Activated CD8-positive, alpha-beta memory T cell treated with anti-CD3 and anti-CD28 coated beads for 1 hour (primary cell): ENCODE data around the gene PYGO1.
"Not testable (repeated sequence)": the region's sequence is repeated elsewhere in the genome, so short reads cannot be mapped to it uniquely, and the experiment has no call there.

Experiments
- DNase-seq, 2 donors: peaks; one replicate each; pipeline ENCODE4 v3.0.0-alpha.2; 2020; ENCODE audit warnings: low read depth in 1 of 2; ENCODE audit errors: extremely low read depth in 1 of 2

PYGO1 gene

DNA sequence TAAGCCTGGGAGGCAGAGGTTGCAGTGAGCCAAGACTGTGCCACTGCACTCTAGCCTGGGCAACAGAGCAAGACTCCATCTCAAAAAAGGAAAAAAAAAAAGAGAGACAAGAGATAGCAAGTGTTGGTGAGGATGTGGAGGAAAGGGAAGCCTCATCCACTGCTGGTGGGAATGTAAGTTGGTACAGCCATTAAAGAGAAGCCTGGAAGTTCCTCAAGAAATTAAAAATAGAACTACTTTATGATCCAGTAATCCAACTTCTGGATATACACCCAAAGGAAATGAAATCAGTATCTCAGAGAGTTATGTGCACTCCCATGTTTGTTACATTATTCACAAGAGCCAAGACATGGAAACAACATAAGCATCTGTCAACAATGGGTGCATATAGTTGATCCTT is 14.9 kb downstream of the PYGO1 start:
- DNase-seq = no peak

DNA sequence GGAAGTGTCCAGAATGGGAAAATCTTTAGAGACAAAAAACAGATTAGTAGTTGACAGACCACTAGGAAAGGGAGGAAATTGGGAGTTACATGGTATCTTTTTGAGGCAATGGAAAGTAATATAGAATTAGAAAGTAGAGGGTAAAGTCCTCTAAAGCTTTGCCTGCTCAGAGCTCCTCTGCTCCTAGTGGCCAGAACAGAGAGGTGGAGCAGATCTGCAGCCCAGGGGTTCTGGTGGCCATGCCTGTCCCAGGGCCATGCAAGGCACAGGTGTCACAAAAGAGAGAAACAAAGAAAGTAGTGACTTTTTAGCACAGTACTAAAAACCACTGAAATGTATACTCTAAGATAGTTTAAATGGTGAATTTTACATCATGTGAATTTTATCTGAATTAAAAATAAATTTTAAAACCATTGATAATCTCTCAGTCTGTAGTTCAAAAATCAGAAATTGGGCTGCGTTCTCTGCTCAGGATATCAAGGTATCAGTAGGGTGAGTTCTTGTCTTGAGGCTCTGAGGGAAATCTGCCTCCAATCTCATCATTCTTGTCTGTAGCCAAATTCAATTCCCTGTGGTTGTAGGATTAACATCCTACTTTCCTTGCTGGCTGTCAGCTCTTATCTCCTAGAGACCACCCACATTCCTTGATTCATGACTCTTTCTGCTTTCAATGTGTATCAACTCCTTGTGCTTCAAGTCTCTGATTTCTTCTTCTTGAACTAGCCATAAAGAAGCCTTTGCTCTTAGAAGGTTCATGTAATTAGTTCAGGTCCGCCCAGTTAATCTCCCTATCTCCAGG is 23.6 kb downstream of the PYGO1 start:
- no peak for DNase-seq

DNA sequence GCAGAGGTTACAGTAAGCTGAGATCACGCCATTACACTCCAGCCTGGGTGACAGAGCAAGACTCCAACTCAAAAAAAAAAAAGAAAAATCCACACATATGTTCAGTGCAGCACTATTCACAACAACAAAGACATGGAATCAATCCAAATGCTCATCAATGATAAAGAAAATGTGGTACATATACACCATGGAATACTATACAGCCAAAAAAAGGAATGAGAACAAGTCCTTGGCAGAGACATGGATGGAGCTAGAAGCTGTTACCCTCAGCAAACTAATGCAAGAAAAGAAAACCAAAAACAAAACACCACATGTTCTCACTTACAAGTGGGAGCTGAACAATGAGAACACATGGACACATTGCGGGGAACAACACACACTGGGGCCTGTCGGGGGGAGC is 25.5 kb downstream of the PYGO1 start:
- DNase-seq = no peak

- DNase-seq = no peak
Observed at GRCh38 chr15:55555089-55555488, 33.1 kb downstream of the PYGO1 start.

- no peak for DNase-seq
Observed at GRCh38 chr15:55552926-55553325, 35.2 kb downstream of the PYGO1 start.

DNA sequence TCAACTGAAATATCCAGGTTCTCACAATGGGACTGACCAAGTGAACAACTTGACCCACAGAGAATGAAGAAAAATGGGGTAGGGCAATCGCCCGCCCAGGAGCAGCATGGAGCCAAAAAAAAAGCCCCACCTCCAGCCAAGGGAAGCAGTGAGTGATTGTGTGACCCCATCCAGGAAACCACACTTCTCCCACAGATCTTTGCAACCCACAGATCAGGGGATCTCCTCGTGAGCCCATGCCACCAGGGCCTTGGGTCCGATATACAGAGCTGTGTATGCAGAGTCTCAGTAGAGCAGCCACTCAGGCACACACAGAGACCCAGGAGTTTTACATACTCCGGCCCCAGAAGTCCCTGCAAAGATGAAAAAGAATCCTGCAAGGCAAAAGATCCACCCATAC is 35.7 kb downstream of the PYGO1 start:
- DNase-seq = no peak

- DNase-seq = no peak
Observed at GRCh38 chr15:55549305-55549704, 38.8 kb downstream of the PYGO1 start.

GRCh38 chr15:55546718-55547117 is 41.4 kb downstream of the PYGO1 start:
- DNase-seq = no peak

DNA sequence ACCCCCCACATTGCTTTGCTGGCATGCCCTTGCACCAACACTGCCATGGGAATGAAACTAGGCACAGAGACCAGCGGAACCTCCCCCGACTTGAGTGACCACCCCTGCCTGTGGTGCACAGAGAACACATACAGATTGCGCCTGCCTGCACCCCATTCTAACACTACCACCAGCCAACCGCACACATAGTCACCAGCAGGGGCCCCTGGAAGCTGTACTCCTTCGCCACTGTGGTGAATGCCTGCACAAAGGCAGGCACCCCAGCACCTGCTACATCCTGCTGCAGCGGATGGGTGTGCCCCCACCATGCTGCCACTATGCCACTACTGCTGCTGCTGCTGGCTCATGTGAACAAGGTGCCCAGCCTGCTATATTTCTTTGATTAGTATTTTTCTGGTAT is 52.7 kb downstream of the PYGO1 start:
- DNase-seq = no peak

- no peak for DNase-seq
Observed at GRCh38 chr15:55532944-55533343, 55.2 kb downstream of the PYGO1 start.

- DNase-seq = no peak
Observed at GRCh38 chr15:55530861-55531313, 57.3 kb downstream of the PYGO1 start.

GRCh38 chr15:55528812-55529211 is 59.3 kb downstream of the PYGO1 start:
- DNase-seq = no peak

GRCh38 chr15:55527150-55527549 is 61.0 kb downstream of the PYGO1 start:
- DNase-seq = no peak

- no peak for DNase-seq
Observed at GRCh38 chr15:55526559-55527036, 61.5 kb downstream of the PYGO1 start.

DNA sequence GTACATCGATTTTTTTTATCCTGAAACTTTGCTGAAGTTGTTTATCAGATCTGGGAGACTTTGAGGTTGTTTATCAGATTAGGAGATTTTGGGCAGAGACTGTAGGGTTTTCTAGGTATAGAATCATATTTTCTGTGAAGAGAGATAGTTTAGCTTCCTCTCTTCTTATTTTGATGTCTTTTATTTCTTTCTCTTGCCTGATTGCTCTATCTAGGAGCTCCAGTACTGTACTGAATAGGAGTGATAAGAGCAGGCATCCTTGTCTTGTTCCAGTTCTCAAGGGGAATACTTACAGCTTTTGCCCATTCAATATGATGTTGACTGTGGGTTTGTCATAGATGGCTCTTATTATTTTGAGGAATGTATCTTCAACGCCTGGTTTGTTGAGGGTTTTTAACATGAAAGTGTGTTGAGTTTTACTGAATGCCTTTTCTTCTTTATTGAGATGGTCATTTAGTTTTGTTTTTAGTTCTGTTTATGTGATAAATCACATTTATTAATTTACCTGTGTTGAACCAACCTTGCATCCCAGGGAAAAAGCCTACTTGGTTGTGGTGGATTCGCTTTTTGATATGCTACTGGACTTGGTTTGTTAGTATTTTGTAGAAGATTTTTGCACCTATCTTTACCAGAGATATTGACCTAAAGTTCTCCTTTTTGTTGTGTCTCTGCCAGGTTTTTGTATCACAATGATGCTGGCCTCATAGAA is 65.2 kb downstream of the PYGO1 start:
- DNase-seq = no peak

DNA sequence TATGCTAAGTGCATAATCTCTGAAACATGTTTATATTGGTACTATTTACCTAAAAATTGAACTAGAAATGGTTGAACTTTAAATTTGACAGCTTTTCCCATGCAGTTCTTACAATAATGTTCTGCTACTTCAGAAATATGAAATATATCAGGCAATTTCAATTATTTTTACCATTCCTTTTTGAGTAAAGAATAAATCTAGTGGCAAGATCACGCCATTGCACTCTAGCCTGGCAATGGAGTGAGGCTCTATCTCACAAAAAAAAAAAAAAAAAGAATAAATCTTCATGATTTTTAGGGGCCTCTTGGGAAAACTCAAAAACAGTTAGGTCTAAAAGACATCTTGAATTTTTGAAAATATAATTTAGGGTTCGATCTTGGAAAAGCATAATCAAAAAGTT is 69.5 kb downstream of the PYGO1 start:
- no peak for DNase-seq

DNA sequence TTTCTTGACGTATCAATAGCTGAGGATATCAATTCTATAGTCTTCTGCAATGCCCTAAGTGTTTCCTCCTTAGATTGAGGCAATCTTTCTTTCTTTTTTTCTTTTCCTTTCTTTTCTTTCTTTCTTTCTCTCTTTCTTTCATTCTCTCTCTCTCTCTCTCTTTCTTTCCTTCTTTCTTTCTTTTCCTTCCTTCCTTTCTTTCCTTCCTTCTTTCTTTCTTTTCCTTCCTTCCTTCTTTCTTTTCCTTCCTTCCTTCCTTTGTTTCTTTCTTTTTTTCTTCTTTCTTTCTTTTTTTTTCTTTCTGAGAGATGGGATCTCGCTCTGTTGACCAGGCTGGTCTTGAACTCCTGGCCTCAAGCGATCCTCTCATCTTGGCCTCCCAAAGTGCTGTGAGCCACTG is 70.1 kb downstream of the PYGO1 start:
- no peak for DNase-seq

- no peak for DNase-seq
Observed at GRCh38 chr15:55515991-55516776, 72.0 kb downstream of the PYGO1 start.

DNA sequence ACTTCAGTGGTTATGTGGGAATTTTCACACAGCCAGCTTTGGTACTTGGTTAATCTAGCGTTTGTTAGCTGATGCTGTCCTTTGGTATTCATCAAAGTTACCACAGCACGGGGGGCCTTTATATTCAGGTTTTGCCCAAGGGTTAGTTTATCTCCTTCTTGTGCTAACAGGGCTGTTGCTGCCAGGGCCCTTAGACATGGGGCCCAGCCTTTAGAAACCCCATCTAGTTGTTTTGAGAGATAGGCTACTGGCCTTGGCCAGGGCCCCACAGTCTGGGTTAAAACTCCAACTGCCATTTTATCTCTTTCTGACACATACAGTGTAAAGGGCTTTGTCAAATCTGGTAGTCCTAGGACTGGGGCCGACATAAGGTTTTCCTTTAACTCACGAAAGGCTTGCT is 72.7 kb downstream of the PYGO1 start:
- no peak for DNase-seq

DNA sequence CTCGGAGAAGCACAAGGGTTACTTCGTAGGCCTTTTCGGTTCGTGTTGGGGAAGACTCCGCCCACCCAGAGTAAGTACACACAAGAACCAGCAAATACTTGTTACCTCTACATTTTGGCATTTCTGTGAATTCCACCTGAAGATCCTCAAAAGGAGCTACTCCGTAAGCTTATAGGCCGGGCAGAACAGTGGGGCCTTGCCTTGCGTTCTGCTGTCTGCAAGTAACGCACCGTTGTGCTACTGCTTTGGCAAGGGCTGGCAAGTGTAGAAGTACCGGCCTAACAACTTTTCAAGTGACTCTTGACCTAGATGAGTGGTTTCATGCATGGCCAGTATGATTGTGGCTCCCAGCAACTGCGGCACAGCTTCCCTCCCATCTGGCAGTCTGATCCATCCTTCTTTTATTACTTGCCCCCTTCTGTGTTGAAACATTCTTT is 73.7 kb downstream of the PYGO1 start:
- DNase-seq = no peak

DNA sequence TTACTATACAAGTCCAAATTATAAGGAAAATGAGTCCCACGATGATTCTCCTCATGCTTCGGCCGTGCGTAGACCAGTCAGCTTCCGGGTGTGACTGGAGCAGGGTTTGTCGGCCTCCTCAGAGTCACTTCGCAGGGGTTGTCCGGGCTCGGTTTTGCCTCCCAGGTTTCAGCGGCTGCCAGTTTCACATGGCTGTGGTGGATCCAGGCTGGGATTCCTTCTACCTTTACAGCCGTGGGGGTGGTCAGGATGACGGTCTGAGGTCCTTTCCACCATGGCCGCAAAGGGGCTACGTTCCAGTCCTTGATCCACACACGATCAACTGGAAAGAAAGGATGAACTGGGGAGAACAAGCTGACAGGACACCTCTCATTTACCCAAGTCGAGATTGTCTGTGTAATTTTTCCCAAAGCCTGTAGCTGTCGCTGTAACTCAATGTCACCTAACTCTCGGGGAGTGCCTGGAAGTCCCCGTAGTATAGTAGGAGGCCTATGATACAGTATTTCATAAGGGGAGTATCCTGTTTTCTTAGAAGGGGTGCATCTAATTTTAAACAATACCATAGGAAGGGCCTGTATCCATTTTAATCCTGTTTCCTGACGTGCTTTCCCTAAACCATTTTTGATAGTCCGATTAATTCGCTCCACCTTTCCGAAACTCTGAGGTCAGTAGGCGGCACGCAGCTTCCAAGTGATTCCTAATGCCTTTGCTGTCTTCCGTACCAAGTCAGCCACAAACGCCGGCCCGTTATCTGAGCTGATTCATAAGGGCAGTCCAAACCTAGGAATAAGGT is 74.3 kb downstream of the PYGO1 start:
- DNase-seq = not testable (repeated sequence)
